ENCODE measurements around the gene STXBP5L.

- TF ChIP-seq, protein P1, sequence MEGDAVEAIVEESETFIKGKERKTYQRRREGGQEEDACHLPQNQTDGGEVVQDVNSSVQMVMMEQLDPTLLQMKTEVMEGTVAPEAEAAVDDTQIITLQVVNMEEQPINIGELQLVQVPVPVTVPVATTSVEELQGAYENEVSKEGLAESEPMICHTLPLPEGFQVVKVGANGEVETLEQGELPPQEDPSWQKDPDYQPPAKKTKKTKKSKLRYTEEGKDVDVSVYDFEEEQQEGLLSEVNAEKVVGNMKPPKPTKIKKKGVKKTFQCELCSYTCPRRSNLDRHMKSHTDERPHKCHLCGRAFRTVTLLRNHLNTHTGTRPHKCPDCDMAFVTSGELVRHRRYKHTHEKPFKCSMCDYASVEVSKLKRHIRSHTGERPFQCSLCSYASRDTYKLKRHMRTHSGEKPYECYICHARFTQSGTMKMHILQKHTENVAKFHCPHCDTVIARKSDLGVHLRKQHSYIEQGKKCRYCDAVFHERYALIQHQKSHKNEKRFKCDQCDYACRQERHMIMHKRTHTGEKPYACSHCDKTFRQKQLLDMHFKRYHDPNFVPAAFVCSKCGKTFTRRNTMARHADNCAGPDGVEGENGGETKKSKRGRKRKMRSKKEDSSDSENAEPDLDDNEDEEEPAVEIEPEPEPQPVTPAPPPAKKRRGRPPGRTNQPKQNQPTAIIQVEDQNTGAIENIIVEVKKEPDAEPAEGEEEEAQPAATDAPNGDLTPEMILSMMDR (IDR thresholded peaks at IDR 0.05; ENCODE audit: poor library complexity, severe bottlenecking): no peak
- no peak for TF ChIP-seq MXI1 (conservative IDR thresholded peaks at IDR 0.05; ENCODE audit: poor library complexity, severe bottlenecking)
- no peak for TF ChIP-seq POLR2AphosphoS5 (IDR thresholded peaks at IDR 0.05)
Observed at GRCh38 chr3:121167374-121168139, 259.6 kb downstream of the STXBP5L start.
